Measurements from ENCODE around the gene OR10H4. TPM values are rescaled to one million over a fixed set of nuclear protein-coding genes. Genes with fewer than 3 reads are reported as not detected.

OR10H4 gene
- total and polyA plus RNA-seq, 2 of the 8 experiments (the other 6 are each of a cell fraction or from before 2014, with no cell fraction given): not detected

GRCh38 chr19:15998166-15998565, 49.4 kb downstream of the OR10H4 start:
- Histone ChIP-seq H2BK120ac (replicated peaks; ENCODE audit: low read depth, low read length) (no peak overlapping the region), H3K18ac (ENCODE audit: extremely low read depth, low read length) (no peak overlapping the region), H3K4ac (replicated peaks; ENCODE audit: insufficient read length, low read depth, low read length) (no peak overlapping the region), H2AK5ac (ENCODE audit: low read depth, low read length) (no peak overlapping the region), H4K91ac (replicated peaks; ENCODE audit: insufficient read length, low read length) (no peak overlapping the region), H3K9ac (replicated peaks in 1 of 4; ENCODE audit: extremely low read depth in 1 of 4, low read depth in 3 of 4, low read length in 3 of 4) (no peak overlapping the region), H3K14ac (ENCODE audit: insufficient read length) (no peak overlapping the region), H3K36me3 (ENCODE audit: control insufficient read depth in 2 of 4, insufficient read depth in 4 of 4, low read length in 3 of 4) (no peaks in the 10 kb centered on the region), H3K79me1 (ENCODE audit: low read depth, low read length) (no peaks in the 10 kb centered on the region), H4K8ac (ENCODE audit: extremely low read depth, insufficient read depth, low read length) (no peak overlapping the region), H2BK20ac (ENCODE audit: low read length) (no peak overlapping the region), H3K4me2 (ENCODE audit: insufficient read depth in 1 of 2, low read depth in 2 of 2, low read length in 2 of 2) (no peak overlapping the region), H3K27ac (ENCODE audit: low read depth, low read length) (no peak overlapping the region), H3K79me2 (ENCODE audit: control insufficient read depth in 1 of 2, insufficient read depth in 2 of 2, low read length in 2 of 2) (no peaks in the 10 kb centered on the region), H3K23ac (ENCODE audit: insufficient read length) (no peak overlapping the region), H3K27me3 (replicated peaks in 1 of 4; ENCODE audit: control insufficient read depth in 3 of 4, extremely low read depth in 1 of 4, insufficient read depth in 3 of 4, low read length in 3 of 4) (no peaks in the 10 kb centered on the region; a peak in 1 of 7 replicates), H4K20me1 (replicated peaks in 1 of 2; ENCODE audit: control insufficient read depth in 1 of 2, insufficient read depth in 2 of 2, low read length in 2 of 2) (no peaks in the 10 kb centered on the region), H2AFZ (ENCODE audit: low read length) (no peak overlapping the region), H2BK5ac (ENCODE audit: low read depth, low read length) (no peak overlapping the region), H3K23me2 (ENCODE audit: low read depth, low read length) (no peaks in the 10 kb centered on the region), H3K4me1 (replicated peaks in 1 of 4; ENCODE audit: control insufficient read depth in 3 of 4, insufficient read depth in 4 of 4, low read length in 3 of 4) (no peaks in the 10 kb centered on the region), H3K4me3 (ENCODE audit: extremely low read depth in 1 of 4, insufficient read depth in 2 of 4, low read depth in 3 of 4, low read length in 4 of 4) (no peak overlapping the region), H4K5ac (ENCODE audit: insufficient read length, low read depth, low read length) (no peak overlapping the region), H3K56ac (replicated peaks; ENCODE audit: insufficient read length, low read depth, low read length) (no peak overlapping the region), H2BK15ac (ENCODE audit: low read length) (no peak overlapping the region), H2BK12ac (ENCODE audit: low read depth, low read length) (no peak overlapping the region), H3K9me3 (ENCODE audit: insufficient read depth in 2 of 2, low read depth in 1 of 2, low read length in 1 of 2) (peaks cover 53 to 94% of the 10 kb centered on the region in 2 experiments)
- FAIRE-seq: no peak
- no peak for DNase-seq (ENCODE audit: low read depth in 1 of 2, low spot score in 2 of 2)
- TF ChIP-seq TBP (IDR thresholded peaks at IDR 0.05; ENCODE audit: low read depth, low read length) (no peak), JUN (IDR thresholded peaks at IDR 0.05; ENCODE audit: low read depth, low read length) (no peak), MAX (IDR thresholded peaks at IDR 0.05) (no peak), NRF1 (IDR thresholded peaks at IDR 0.05; ENCODE audit: low read depth, low read length) (no peak), SP1 (IDR thresholded peaks at IDR 0.05; ENCODE audit: low read depth, low read length) (no peak), GABPA (IDR thresholded peaks at IDR 0.05; ENCODE audit: borderline replicate concordance, insufficient read depth, low read length) (no peak), YY1 (IDR thresholded peaks at IDR 0.05; ENCODE audit: low read depth, low read length) (no peak), JUND (IDR thresholded peaks at IDR 0.05; ENCODE audit: low read length) (no peak), BCL11A (IDR thresholded peaks at IDR 0.05; ENCODE audit: low read depth in 2 of 2, low read length in 2 of 2) (no peak), CHD1 (IDR thresholded peaks at IDR 0.05; ENCODE audit: low read depth, low read length) (no peak), CTBP2 (IDR thresholded peaks at IDR 0.05; ENCODE audit: borderline replicate concordance, insufficient read depth, insufficient read length, low read length) (no peak), SRF (IDR thresholded peaks at IDR 0.05; ENCODE audit: low read depth, low read length) (no peak)
- CTCF ChIA-PET (ENCODE audit: partially characterized antibody): interaction anchor here (0.6 kb wide), 1 partner anchor 158 kb away, joined by 5 read pairs; no protein-coding TSS in a partner anchor
- 61% methylated on average over 4 of the region's 4 CpGs; no CpG with 5 or more reads in 1 of the 2 experiments for WGBS, 2 experiments (ENCODE audit: extremely low coverage in 1 of 2, insufficient coverage in 1 of 2, insufficient read length in 1 of 2, insufficient replicate concordance in 2 of 2, low coverage in 1 of 2, low lambda C conversion rate in 2 of 2, missing lambda C conversion rate in 1 of 2)
- POLR2A ChIA-PET (ENCODE audit: partially characterized antibody): no interaction called here

Measured in H1 (cell line).